Fibroblast of mammary gland (primary cell): ENCODE data around the gene TPRA1.

Experiments used
- DNase-seq: peaks from one replicate; pipeline ENCODE4 v3.0.0-alpha.2; 2010; ENCODE audit warnings: low read depth
- H3K4me3 ChIP-seq: 2 replicates; pipeline ENCODE4 v1.5.1; 2011; ENCODE audit warnings: low read depth, mild to moderate bottlenecking, low read length, moderate library complexity; ENCODE audit not compliant: control insufficient read depth
- CTCF ChIP-seq: conservative IDR thresholded peaks from 2 replicates; pipeline ENCODE4 v1.5.1; 2011; ENCODE audit warnings: low read depth, low read length, inconsistent platforms; ENCODE audit not compliant: control insufficient read depth, insufficient read depth

The TPRA1 gene

DNA sequence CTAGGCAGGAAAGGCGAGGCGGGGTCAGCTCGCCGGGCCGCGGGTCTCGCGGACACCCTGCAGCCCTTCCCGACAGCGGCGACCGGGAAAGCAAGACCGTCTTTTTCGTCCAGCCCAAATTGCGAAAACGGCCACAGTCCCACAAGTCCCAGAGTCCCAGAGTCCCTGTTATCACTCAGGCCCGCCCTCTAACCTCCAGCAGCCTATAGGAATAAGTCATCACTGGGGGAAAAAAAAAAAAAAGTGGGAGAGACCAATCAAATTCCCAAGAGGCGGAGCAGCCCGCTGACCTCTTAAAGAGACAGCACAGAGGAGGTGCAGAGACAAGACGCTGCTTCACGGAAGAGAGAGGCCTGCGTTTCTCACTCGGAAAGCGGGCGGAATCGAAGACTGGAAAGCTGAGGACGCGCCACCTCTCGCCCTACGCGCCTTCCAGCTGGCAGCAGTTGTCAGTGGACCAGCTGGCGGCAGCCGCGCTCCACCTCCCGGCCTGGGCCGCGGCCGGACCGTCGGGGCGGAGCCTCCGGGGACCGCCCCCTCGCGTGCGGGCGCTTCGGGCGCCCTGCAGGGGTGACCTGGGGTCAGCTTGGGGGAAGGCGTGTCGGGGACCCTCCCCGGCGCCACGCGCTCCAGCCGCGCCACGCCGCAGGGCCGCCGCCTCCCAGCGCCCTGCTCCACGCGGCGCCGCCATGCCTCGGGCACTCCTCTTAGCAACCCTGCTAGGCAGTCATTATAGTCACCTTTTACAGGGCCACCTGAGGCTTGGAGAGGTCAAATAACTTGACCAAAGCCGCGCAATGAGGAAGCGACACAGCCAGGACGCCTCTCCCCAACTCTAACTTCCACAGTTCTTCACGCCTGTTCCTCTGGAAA lies at the start of gene TPRA1:
TSS of gene TPRA1 (minus strand) at position 141 of the 873 bp plus-strand sequence. CDS start 10,587 bp downstream, outside the sequence.
- no peak for TF ChIP-seq CTCF

DNA sequence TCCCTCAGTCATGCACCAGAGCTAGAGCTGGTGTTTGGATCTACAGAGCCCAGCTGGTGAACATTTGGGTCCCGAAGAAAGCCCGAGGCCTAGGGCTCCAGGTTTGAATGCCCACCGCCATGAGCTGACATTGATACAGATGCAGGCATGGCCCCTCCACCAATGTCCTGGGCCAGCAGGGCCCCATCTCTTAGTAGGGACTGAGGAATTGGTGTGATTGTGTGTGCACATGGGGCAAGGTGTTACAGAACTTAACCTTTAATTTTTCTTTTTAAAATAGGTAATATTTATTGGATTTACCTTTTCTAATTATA lies 49.5 kb upstream of the TPRA1 start:
- TF ChIP-seq CTCF: no peak
- no peak for DNase-seq
- no peak overlapping the region for H3K4me3 ChIP-seq

More for the DNA sequence above, at the start of gene TPRA1:
- H3K4me3 ChIP-seq: peak within 1 kb of the TSS; percentile 79
- peak; percentile 97 for DNase-seq

DNA sequence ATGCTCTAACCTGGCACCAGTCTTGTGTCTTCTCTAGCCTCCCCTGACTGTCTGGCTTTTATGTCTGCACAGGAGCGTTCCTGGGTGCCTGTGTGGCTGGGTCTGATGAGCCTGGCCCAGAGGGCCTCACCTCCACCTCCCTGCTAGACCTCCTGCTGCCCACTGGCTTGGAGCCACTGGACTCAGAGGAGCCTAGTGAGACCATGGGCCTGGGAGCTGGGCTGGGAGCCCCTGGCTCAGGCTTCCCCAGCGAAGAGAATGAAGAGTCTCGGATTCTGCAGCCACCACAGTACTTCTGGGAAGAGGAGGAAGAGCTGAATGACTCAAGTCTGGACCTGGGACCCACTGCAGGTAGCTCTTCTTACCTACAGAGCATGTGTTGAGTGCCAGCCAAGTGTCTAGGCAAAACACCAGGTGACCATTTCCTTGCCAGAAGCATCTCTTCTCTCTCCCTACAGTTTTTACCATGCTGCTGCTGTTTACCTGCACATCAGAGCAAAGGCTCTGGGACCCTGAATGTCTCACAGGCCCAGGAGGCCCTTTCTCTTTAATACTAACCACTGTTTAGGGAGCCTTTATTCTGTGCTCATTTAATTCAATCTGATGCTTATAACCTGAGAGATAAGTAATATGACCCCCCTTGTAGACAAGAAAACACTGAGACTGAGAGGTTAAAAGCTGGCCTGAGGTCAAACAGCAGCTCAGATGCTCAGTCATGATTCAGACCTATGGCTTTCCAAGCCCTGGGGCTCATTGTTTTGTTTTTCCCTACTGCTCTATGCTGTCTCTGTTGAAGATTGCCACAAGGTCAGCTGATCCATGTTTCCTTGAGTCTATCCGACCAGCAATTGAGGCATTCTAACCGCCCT lies 48.9 kb upstream of the TPRA1 start:
- H3K4me3 ChIP-seq: no peak overlapping the region
- TF ChIP-seq CTCF: no peak
- peak; percentile 3 for DNase-seq

- no peak overlapping the region for H3K4me3 ChIP-seq
- DNase-seq: no peak
- TF ChIP-seq CTCF: no peak
Observed at GRCh38 chr3:127637971-127638370, 47.4 kb upstream of the TPRA1 start.

DNA sequence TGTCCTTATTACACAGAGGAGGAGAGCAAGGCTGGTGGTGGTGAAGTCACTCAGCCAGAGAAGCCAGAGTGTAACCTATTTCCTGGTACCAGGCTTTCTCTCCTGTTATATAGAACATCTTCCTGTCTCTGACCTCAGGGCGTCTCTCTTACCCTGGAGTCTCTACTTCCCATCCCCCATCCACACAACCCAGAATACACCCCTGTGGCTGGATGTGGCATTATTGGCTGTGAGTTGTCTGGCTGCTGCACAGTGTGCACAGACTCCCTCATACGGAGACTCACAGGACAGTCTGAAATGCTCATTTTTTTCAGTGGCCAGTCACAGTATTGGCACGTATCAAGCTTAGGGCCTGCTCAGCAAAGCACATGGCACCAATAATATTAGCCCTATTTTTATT lies 47.0 kb upstream of the TPRA1 start:
- DNase-seq: no peak
- no peak for TF ChIP-seq CTCF
- no peak overlapping the region for H3K4me3 ChIP-seq

DNA sequence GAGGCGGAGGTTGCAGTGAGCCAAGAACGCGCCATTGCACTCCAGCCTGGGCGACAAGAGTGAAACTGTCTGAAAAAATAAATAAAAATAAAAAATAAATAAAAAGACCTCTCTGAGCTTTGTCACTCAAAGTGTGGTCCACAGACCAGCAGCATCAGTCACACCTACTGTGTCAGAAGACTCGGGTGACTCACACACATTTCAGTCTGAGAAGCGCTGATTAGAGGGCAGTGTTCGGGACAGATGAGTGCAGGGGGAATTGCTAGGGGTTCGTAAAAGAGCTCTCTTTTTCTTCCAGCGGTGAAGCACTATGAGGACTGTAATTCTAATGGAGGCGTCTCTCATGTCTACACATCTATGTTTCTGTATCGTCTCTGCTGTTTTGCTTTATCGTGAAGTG lies 44.1 kb upstream of the TPRA1 start:
- no peak overlapping the region for H3K4me3 ChIP-seq
- no peak for TF ChIP-seq CTCF
- no peak for DNase-seq
